ENCODE results near the gene BRI3BP.
"Not testable (repeated sequence)": the region's sequence is repeated elsewhere in the genome, so short reads cannot be mapped to it uniquely, and the experiment has no call there.

Gene BRI3BP

DNA sequence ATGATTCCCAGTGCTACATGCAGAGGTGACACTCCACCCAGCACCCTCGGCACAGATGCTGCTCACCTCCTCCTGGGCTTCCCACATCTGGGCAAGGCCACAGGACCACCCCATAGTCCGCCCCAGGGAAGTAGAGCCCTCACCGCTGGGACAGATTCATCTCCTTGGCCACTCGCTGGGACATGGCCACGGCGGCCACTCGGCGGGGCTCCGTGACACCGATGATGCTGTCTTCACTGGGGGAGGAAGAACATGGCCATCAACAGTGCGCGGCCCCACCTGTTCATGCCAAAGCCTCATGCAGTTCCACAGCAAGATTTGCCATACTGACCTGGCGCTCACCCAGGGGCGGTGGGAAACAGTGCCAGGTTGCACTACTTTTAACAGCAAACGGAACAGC is 18.2 kb upstream of the BRI3BP start:
- no peak for DNase-seq

DNA sequence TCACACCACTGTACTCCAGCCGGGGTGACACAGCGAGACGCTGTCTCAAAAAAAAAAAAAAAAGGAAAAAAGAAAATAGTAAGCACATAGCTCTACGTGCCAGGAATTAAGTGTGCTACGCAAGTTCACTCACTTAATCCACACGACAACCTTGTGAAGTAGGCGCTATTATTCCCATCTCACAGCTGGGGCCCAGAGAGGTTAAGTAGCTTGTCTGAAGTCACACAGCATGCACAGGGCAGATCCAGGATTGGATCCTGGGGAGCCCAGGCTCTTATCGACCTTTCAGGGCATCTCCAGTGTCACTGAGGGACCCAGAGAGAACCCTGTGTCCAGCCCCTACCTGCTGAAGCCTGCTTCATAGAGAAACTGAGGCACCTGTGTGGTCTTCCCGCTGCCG is 16.4 kb upstream of the BRI3BP start:
- DNase-seq, result no peak

DNA sequence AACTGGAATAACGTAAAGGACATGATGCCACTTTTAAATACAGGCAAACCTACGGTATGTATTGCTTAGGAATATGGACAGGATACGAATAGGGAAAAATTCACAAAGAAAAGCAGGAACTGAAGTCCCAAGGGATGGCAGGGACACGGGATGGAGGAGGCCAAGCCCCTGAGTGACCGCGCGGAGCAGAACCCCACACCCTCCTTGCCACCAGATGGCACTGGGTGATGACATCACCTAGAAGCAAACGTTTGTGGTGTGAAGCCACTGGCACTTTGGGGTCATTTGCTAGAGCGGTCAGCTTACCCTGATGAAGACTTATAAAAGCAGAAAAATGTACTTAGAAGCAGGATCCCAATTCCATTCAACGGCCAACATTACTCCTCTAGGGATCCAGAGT is 13.9 kb upstream of the BRI3BP start:
- DNase-seq, result no peak

DNA sequence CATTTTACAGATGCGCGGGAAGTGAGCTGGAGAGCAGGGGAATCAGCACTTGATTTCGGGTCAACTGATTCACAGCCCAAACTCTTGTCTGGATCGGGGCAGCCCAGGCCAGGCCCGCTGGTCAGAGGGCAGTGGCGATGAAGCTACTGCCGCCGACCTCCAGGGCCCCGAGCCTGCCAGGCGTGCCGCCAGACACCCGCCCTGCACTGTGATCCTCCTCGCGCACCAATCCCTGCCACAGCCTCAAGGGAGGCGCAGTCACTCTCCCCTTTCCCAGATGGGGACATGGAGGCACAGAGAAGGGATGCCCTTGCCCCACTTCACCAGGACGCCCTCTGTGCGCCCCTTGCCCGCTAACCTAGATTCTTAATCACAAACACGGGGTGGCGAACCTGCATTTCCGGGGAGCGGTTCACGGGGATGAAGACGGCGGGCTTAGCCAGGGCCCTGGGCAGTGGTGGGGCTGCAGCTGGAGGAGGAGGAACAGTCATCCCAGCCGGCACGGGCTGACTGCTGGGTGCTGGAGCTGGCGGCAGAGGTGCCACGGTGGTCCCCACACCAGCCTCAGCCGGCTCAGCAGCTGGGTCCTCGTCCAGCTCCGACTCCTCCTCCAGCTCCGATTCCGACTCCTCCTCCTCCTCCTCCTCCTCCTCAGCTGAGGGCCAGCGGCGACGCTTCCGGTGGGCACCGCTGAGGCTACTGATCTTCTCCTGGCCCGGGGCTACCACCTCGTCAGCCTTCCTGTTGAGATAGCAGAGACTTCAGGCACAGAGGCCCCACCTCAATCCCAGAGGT is 13.2 kb upstream of the BRI3BP start:
- DNase-seq, result no peak

DNA sequence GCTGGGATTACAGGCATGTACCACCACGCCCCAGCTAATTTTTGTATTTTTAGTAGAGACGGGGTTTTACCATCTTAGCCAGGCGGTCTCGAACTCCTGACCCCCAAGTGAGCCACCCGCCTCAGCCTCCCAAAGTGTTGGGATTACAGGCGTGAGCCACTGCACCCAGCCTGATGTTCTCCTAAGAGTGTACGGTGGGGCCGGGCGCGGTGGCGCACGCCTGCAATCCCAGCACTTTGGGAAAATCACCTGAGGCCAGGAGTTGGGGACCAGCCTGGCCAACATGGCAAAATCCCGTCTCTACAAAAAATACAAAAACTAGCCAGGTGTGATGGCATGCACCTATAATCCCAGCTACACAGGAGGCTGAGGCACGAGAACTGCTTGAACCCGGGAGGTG is 6.6 kb upstream of the BRI3BP start:
- not testable (repeated sequence) for DNase-seq

DNA sequence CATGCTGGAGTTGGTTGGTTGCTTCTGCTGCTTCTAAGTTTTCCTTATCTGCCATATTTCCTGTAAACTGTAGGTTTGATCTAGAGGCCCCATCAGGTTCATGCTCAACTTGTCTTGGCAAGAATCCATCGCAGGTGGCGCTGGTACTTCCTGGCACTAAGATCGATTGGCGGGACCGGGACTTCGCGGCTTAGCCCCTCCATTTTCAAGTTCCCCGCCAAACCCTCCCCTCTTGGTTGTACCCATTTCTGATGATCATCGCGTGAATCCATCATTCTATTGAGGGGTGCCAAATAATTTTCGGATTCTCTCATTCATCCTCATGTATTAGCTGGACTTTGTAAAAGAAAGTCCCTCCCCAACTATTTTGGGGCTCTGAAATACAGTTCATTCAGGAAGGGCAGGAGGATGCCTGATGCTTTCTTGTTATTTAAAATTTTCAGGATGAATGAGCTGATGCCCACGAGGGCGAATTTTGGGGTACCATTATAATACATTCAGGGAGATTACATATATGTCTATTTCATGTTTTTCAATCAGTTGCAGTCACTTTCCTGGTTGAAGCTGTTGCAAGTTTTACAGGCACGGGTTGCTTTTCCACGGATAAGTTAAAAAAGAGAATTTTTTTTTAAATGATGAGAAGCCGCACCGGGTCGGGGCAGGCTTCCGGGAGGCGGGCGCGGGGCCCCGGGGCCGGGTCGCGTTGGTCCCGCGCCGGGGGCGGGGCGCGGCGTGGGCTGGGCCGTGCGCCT is 395 bp upstream of the BRI3BP start:
- DNase-seq, result peak; percentile 65 to 93 (median 78)

DNA sequence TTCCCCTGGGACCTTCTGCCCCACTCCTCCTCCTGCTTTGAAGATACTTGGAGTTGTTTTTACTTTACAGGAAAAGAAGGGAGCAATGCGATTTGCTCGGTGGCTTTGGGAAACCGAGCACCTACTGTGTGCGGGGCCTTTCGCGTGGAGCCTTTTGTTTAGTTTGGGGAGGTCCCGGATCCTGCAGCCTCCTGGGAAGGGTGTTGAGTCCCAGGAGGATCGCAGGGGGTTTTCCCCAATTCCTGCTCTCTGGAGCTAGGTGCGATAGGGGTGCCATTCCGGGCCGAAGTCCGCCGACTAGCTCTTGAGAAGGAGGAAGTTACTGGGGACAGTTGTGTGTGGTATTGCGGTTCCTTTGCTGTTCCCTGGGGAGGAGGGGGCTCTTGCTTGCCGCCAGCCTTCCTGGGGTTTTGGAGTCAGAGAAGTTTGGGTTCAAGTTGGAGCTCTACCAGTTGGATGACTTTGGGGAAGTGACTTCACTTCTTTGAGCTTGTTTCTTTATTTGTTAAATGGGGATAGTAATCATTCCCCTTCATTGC is 1.1 kb downstream of the BRI3BP start:
- DNase-seq, result peak in 1 of 5 donors; percentile 14

DNA sequence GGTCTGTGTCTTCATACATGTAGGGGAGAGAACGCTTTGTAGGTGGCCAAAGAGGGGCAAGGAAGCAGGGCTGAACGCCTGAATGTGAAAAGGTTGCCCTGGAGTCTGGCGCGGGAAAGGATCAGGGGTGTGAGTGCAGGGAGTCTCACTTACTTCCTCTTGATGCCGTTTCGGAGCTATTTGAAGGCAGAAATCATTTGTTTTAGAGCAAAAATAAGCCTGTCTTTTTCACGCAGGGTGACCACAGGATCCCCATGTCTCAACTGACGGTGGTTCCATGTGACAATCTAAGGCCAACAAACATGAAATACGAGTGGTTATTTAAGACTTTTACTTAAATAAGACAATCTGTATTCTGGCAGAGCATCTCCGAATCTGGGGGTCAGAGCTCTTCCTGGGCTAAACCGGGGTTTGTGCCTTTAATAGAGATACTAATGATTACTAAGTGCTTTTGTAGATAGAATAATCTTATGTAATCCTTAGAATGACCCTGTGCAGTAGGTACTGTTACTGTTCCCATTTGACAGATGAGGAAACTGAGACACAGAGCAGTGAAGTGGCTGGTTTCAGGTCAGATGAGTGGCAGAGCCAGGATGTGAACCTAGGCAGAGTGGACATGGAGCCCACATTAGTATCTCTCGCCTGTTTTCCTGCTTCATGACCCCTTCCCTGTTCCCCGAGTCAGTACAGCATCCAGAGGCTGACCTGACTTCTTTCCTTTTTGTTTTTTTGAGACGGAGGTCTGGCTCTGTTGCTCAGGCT is 1.9 kb downstream of the BRI3BP start:
- no peak for DNase-seq

DNA sequence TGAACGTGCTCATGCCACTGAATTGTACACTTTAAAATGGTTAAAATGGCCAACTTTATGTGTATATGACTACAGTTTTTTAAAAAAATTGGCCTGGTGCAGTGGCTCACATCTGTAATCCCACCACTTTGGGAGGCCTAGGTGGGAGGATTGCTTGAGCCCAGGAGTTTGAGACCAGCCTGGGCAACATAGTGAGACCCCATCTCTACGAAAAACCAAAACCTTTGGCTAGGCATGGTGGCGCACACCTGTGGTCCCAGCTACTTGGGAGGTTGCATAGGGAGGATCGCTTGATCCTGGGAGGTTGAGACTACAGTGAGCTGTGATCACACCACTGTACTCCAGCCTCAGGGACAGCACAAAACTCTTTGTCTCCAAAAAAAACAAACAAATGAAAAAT is 5.3 kb downstream of the BRI3BP start:
- no peak for DNase-seq

DNA sequence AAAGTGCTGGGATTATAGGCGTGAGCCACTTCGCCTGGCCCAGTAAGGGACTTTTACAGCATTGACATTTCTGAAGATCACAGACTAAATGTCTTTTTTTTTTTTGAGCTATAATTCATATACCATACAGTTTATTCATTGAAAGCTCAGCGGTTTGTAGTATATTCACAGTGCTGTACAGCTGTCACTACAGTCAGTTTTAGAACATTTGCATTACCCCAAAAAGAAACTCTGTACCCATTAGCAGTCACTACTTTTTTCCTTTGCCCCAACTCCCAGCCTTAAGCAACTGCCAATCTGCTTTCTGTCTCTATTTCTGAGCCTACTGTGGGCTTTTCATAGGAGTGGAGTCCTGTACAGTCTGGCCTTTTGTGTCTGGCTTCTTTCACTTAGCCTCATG is 8.2 kb downstream of the BRI3BP start:
- no peak for DNase-seq

DNA sequence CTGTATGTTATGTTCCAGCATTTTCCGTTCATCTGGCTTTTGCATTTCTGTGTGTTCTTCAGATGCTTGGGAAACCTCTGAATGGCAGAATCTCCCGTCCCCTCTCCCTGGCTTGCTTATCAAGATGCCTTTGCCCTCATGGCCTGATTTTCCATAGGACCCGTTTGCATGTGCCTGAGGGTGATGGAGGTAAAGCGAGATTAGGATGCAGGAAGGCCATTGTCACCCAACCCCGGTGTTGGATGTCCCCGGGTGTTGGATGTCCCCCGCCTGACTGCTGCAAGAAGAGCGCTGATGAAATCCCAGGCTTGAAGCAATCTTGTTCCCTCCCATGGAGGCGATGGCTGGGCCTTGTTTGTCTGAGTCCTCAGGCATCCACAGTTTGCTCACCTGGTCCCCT is 9.6 kb downstream of the BRI3BP start:
- DNase-seq, result no peak

DNA sequence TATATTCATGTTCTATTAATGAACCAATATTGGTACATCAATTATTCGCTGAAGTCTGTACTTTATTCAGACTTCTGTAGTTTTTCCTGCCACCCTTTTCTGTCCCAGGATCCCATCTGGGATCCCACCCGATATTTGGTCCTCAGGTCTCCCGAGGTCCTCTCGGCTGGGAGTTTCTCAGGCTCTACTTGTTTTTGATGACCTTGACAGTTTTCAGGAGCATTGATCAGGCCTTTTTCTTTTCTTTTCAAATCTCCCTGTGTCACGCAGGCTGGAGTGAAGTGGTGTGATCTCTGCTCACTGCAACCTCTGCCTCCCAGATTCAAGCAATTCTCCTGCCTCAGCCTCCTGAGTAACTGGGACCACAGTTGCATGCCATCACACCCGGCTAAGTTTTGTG is 11.2 kb downstream of the BRI3BP start:
- no peak for DNase-seq

DNA sequence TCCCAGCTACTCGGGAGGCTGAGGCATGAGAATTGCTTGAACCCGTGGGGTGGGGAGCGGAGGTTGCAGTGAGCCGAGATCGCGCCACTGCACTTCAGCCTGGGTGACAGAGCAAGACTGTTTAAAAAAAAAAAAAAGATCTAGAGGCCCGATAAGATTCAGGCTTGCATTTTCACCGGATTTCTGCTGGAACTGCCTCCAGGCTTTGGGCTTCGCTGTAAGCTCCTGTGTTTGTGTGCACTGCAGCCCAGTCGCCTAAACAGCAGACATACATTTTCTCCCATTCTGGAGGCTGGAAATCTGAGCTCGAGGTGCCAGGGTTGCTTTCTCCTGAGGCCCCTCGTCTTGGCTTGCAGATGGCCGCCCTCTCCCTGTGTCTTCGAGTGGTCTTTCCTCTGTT is 12.2 kb downstream of the BRI3BP start:
- DNase-seq, result no peak

DNA sequence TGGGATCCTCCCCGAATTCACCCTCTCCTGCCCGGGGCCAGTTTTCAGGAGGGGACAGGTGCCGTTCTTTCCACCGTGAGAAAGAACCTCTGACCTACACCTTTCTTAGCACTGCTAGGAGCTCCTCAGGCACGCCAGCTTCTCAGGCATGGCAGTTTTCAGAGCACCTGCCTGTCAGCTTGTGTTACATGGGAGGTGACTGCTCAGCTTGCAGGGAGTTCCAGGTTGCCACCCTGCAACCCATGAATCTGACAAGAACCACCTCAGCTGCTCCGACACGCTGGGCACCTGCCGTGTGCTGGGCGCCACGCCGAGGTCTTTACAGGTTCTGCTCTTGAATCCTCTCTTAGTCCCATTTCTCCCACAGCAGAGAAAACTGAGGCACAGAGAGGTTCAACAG is 12.9 kb downstream of the BRI3BP start:
- DNase-seq, result no peak

DNA sequence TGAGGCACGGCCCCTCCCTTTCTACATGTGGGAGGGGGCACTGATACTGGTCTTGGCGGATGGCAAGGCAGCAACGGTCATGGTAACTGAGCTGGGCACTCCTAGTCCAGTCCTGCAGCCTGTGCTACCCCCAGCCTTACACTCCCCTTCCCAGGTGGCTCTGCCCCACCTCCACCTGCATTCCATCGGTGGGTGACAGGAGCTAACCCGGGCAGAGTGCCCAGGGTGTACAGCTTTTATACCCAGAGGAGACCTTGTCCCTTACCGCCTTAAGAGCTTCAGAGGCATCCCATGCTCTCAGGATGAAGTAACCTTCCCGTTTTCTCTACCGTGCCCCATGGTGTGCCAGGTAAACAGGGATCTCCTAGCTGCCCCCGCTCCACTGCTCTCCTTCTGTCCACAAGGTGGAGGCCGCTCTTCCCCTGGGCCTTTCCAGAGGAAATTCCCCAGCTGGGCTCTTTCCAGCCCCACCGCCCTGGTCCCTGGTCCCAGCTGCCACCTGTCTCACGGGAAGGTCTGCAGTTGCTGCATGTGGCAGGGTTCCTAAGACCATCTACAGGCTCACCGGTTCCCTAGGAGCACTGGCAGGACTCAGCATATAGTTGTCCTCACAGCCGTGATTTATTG is 20.5 kb downstream of the BRI3BP start:
- DNase-seq, result no peak

DNA sequence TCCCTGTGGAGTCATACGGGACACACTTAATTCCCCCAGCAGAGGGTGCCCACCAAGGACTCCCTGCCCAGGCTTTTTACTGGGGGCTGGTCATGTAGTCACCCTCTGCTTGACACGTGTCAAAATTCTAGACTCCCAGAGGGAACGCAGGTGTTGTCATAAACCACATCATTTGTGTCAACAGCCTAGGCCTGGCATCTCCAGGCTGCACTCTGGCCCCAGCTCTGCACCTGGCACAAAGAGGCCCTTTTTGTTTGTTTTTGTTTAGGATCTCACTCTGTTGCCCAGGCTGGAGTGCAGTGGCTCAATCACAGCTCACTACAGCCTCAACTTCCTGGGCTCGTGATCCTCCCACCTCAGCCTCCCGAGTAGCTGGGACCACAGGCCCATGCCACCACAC is 21.1 kb downstream of the BRI3BP start:
- DNase-seq, result no peak

DNA sequence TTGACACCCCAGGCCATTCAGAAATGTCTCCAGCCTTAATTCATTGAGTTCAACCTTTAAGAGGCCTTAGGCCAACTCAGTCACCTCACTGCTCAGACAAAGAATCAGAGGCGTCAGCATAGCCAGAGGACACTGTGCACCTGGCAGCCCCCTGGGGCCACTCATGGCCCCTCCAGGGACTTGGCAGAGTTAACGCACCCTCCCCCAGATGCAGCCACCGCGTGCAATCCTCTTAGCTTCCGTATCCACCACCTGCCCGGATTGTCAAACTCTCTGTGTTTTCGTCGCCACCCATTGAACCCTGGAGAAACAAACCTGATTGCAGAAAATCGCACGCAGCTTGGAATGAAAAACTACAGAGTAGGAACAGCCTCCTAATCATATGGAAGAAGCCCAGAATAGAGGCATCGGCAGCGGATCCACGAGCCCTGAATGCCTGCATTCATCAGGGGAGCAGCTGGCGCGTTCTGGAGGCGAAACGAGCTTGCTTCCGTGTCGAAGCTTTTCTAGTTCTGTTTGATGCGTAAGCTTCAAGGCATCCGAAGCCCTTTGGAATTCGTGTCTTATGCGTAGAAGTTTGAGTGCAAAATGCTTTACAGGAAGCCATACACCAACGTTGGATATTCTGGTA is 22.4 kb downstream of the BRI3BP start:
- DNase-seq, result no peak

DNA sequence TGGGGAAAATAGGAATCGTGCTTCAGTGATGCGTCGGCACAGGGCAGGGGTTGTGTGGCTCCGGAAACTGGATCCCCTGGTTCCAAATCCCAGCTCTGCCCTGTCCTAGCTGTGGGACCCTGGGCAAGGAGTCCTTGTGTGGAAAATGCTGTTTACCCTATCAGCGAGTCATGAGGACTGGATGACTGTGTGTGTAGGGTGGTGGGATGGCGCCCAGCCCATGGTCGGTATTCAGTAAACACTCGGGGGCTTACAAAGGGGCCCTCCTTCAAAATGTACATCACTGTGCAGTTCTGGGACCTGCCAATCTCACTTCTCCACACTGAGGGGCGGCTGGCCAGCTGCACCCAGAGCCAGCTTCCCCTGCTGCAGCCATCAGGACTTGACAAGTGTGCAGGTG is 24.4 kb downstream of the BRI3BP start:
- DNase-seq, result no peak

DNA sequence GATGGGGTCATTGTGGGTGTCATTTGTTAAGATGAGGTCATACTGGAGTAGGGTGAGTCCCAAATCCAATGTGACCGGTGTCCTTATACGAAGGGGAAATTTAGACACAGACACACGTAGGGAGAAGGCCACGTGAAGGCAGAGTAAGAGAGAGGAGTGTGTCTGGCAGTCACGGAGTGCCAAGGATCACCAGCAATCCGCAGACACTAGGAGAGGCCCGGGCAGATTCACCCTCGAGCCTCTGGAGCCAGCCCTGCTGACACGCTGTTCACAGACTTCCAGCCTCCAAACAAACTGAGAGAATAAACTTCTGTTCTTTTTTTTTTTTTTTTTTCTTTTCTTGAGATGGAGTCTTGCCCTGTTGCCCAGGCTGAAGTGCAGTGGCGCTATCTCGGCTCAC is 24.9 kb downstream of the BRI3BP start:
- DNase-seq, result no peak

DNA sequence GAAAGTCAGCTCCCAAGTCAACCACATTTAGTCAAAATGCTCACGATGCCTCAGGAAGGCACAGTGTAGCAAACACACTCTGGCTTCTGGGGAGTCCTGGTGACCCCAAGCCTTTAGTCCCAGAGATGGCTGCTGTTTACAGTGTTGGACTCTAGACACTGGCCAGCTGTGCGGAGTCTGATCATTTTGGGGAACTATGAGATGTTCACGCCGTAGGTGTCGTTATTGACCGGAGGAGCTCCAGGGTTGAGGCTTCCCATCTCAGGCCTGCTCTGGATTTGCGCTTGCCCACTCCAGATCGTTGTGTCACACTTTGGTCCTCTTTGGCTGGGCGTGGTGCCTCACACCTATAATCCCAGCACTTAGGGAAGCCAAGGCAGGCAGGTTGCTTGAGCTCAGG is 27.7 kb downstream of the BRI3BP start:
- no peak for DNase-seq

DNA sequence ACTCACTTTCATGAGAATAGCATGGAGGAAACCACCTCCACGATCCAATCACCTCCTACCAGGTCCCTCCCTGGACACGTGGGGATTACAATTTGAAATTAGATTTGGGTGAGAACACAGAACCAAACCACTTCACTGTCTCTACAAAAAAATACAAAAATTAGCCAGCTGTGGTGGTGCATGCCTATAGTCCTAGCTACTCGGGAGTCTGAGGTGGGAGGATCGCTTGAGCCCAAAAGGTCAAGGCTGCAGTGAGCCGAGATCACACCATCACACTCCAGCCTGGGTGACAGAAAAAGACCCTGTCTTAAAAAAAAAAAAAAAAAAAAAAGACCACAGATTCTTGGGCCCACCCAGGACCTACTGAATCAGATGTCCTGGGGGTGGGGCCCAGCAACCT is 28.3 kb downstream of the BRI3BP start:
- DNase-seq, result no peak

DNA sequence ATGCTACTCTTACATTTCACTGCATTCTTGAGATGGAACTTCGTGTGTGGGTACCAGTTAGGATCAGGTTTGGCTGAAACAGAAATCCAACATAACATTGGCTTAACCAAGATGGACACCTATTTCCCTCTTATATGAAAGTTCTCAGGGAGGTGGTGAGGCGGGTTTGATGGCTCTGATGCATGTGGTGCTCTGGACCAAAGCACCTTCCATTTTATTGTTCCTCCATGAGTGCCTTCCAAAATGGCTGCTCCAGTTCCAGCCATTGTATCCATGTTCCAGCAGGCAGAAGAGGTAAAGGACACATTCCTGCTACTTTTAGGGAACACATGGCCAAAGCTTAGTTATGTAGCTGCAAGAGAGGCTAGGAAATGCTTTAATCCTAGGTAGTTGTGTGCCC is 29.6 kb downstream of the BRI3BP start:
- DNase-seq, result no peak
